GM12878 (cell line): ENCODE measurements around the gene HMGN1.

Source experiments
- HDGF ChIP-seq: fragments of 450-650 bp; IDR thresholded peaks from 2 replicates; pipeline ENCODE4 v1.6.1; 2016; ENCODE audit warnings: antibody characterized with exemption
- SUZ12 ChIP-seq: fragments of 200-600 bp; sonication (generic); IDR thresholded peaks from one replicate; pipeline ENCODE4 v1.6.1; 2018; ENCODE audit warnings: antibody characterized with exemption, mild to moderate bottlenecking; ENCODE audit not compliant: unreplicated experiment

DNA sequence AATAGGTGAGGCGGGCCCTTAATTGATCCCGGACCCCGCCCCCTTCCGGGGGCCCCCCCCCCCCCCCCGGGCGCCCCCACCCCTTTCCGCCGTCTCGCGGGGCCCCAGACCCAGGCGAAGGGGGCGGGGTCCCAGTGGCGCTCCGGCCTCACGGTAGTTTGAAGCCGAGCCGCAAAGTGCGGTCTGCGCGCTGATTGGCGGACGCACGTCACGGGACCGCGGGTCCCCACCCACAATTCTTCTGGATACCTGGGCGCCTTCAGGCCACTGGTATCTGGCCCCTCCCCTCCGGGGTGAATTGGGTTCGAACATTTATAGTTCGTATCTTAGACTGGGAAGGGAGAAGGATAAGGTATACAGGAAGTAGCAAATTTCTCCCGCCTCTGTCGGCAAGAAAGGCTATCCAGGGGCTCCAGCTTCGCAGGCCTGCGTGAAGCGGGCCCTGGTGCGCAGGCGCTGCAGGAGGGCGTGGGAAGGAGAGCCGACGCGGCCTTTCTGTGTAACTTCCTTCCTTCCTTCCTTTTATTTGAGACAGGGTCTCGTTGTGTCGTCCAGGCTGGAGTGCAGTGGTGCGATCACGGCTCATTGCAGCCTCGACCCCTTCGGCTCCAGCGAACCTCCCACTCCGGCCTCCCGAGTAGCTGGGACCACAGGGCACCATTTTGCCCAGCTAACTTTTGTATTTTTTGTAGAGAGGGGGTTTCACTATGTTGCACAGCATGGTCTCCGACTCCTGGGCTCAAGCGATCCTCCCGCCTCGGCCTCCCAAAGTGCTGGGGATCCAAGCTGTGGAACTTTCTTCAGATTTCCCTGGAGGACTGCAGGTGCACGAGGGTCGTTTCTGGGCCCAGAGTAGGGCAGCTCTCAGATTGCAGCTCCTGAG, 564 bp upstream of the HMGN1 start:
- TF ChIP-seq SUZ12: no peak
- peak; percentile 55; the same call in 1 of the 2 replicates for TF ChIP-seq HDGF
